ENCODE data around the gene HIVEP3. TPM values are rescaled to one million over a fixed set of nuclear protein-coding genes. Genes with fewer than 3 reads are reported as not detected.
A peak's percentile ranks its signal among the peaks of the same experiment; 100 is the strongest.

The HIVEP3 gene
- total RNA-seq, 3 donors from 2014 or later = 107 to 117 (median 114) TPM

DNA sequence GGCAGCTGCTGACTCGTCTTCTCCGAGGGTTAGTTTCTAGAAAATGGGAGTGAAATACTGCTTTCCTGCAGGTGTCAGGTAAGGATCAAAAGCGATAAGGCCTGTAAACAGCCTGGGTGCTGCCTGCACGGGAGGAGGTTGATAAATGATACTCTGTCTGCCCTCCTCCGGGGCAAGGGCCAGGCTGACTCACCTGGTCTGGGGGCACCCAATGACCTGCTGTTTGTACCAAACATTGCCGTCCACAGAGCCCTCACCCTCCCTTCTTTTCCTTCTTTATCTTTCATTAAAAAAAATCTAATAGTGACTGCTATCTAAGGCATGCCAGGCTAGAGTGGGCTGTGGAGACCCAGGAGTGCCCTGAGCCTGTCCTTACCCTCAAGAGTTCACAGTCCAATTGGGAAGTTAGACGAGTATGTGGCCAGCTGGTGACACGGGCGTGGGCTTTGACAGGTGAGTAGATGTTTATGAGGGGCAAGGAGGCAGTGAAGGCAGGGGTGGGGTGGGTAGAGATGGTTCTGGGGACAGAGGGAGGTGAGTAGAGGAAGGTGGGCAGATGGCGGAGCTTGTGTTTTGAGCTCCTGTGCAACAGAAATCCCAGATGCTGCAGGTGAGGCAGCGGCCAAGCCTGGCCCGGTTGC, 450.5 kb downstream of the HIVEP3 start:
- H3K9me3 Mint-ChIP-seq = no peaks in the 10 kb centered on the region
- H3K36me3 Mint-ChIP-seq (ENCODE audit: insufficient read depth) = no peaks in the 10 kb centered on the region
- H3K27me3 Mint-ChIP-seq (ENCODE audit: low read depth) = peaks cover 4% of the 10 kb centered on the region
- no peak for DNase-seq
- no peak overlapping the region for H3K4me3 Mint-ChIP-seq
- H3K4me1 Mint-ChIP-seq (ENCODE audit: low read depth) = no peaks in the 10 kb centered on the region
- ATAC-seq = no peak

DNA sequence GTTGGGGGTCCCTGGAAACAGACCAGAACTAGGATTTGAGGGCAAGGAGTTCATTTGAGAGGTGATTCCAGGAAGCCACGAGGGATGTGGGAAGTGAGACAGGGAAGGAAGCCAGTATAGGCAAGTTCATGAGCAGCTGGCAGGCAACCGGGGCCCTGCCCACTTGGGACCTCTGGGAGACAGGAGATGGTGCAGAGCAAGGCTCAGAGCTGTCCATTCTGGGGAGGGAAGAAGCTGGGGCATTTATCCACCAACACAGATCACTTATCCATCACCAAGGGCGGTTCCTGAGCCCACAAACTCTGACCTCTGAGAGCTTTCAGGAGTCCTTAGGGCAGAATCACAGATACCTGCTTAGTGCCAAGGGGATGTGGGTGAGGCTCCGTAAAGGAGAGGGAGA, 451.0 kb downstream of the HIVEP3 start:
- Mint-ChIP-seq H3K9me3 (no peaks in the 10 kb centered on the region), H3K36me3 (ENCODE audit: insufficient read depth) (no peaks in the 10 kb centered on the region), H3K27me3 (ENCODE audit: low read depth) (peaks cover 4% of the 10 kb centered on the region), H3K4me3 (no peak overlapping the region), H3K4me1 (ENCODE audit: low read depth) (no peaks in the 10 kb centered on the region)
- no peak for DNase-seq
- no peak for ATAC-seq

DNA sequence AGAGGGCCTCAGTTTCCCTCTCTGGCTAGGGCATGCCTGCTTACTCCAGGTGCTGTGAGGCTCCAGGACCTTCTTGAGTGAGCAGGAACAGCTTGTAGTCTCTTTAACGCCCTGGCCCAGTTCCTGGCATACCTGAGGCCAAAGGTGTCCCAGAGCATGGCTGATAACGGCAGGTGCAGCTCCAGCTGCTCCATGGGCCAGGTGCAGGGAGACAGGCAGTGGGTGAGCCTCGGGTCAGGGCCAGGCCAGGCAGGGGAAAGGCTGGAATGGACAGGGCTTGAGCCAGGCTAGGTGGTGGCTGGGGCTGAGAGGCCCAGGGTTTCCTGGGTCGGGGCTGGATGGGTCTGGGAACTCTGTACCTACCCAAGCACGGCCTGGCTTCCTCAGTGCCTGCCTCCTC, 452.6 kb downstream of the HIVEP3 start:
- ATAC-seq (no peak), DNase-seq (no peak)
- no peaks in the 10 kb centered on the region for H3K36me3 Mint-ChIP-seq (ENCODE audit: insufficient read depth)
- H3K27me3 Mint-ChIP-seq (ENCODE audit: low read depth) = peaks cover 4% of the 10 kb centered on the region
- no peaks in the 10 kb centered on the region for H3K9me3 Mint-ChIP-seq
- no peaks in the 10 kb centered on the region for H3K4me1 Mint-ChIP-seq (ENCODE audit: low read depth)
- H3K4me3 Mint-ChIP-seq = no peak overlapping the region

DNA sequence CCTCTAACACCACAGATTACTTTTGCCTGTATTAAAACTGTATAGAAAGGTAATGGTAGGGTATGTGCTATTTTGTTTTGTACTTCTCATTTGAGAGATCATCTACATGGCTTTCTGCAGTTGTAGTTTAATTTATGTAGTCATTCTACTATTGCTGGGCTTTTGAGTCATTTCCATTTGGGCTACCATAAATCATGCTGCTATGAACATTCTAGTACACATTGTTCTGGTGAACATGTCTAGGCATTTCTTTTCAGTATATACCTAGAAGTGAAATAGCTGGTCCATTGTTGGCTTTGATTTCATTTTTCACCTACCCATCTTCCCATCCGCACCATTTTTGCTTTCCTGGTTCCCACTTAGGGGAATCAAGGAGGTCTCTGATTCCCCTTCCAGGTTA, 453.0 kb downstream of the HIVEP3 start:
- Mint-ChIP-seq H3K27me3 (ENCODE audit: low read depth) (peaks cover 4% of the 10 kb centered on the region), H3K36me3 (ENCODE audit: insufficient read depth) (no peaks in the 10 kb centered on the region), H3K4me3 (no peak overlapping the region), H3K4me1 (ENCODE audit: low read depth) (no peaks in the 10 kb centered on the region), H3K9me3 (no peaks in the 10 kb centered on the region)
- no peak for ATAC-seq
- no peak for DNase-seq

DNA sequence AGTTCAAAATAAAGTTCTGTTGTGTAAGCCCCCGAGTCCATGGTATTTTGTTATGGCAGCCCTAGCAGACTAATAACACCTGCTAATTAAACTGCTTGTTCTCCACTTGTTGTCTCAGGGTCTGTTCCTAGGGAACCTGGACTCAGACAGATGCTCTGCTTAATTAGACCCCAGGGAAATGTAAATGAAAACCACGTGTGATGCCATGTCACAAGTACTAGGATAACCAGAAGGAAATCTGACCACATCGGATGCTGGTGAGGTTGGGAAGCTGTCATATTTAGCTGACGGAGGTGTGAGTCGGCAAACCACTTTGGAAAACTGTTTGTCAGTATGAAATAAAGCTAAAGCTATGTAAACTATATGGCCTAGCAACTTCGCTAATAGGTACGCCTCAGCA, 453.8 kb downstream of the HIVEP3 start:
- peaks cover 4% of the 10 kb centered on the region for H3K27me3 Mint-ChIP-seq (ENCODE audit: low read depth)

DNA sequence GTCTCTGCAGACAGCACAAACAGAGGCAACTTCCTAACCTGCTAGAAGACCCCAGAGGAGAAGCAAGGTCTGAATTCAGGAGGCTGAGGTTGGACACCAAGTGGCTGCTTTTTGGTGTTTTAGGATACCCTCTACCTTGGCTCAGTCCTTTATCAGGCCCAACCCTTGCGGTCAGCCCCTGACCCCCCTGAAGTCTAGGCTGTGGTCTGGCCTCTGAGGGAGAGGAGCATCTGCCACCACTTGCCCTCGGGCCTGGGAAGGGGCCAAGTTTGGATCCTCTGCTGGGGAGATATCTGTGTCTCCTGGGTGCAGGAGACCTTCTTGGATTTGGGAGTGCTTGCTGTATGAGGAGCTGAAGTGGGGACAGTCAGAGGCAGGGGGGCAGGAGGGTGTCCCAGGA, 455.2 kb downstream of the HIVEP3 start:
- DNase-seq (no peak), ATAC-seq (peak in 1 of 2 donors; percentile 18)
- Mint-ChIP-seq H3K27me3 (ENCODE audit: low read depth) (peaks cover 2% of the 10 kb centered on the region), H3K9me3 (no peaks in the 10 kb centered on the region), H3K4me3 (no peak overlapping the region), H3K36me3 (ENCODE audit: insufficient read depth) (no peaks in the 10 kb centered on the region), H3K4me1 (ENCODE audit: low read depth) (no peaks in the 10 kb centered on the region)

More for the DNA sequence above, 453.8 kb downstream of the HIVEP3 start:
- H3K4me1 Mint-ChIP-seq (ENCODE audit: low read depth) = no peaks in the 10 kb centered on the region
- no peaks in the 10 kb centered on the region for H3K36me3 Mint-ChIP-seq (ENCODE audit: insufficient read depth)
- no peak overlapping the region for H3K4me3 Mint-ChIP-seq
- DNase-seq (no peak), ATAC-seq (no peak)
- no peaks in the 10 kb centered on the region for H3K9me3 Mint-ChIP-seq

DNA sequence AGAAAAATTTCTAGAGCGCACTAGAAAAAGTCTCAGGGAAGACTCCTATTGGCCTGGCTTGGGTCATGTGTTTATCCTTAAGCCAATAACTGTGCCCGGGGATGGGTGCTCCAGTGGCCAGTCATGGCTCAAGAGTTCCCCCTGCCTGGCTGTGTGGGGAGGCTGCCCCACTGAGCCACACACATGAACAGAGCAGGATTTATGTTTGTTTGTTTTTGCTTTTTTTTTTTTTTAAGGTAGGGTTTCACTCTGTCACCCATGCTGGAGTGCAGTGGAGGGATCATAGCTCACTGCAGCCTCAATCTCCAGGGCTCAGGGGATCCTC, 456.1 kb downstream of the HIVEP3 start:
- ATAC-seq = no peak
- no peaks in the 10 kb centered on the region for H3K27me3 Mint-ChIP-seq (ENCODE audit: low read depth)
- DNase-seq = no peak
- no peaks in the 10 kb centered on the region for H3K9me3 Mint-ChIP-seq
- H3K36me3 Mint-ChIP-seq (ENCODE audit: insufficient read depth) = no peaks in the 10 kb centered on the region
- H3K4me3 Mint-ChIP-seq = no peak overlapping the region
- no peaks in the 10 kb centered on the region for H3K4me1 Mint-ChIP-seq (ENCODE audit: low read depth)

DNA sequence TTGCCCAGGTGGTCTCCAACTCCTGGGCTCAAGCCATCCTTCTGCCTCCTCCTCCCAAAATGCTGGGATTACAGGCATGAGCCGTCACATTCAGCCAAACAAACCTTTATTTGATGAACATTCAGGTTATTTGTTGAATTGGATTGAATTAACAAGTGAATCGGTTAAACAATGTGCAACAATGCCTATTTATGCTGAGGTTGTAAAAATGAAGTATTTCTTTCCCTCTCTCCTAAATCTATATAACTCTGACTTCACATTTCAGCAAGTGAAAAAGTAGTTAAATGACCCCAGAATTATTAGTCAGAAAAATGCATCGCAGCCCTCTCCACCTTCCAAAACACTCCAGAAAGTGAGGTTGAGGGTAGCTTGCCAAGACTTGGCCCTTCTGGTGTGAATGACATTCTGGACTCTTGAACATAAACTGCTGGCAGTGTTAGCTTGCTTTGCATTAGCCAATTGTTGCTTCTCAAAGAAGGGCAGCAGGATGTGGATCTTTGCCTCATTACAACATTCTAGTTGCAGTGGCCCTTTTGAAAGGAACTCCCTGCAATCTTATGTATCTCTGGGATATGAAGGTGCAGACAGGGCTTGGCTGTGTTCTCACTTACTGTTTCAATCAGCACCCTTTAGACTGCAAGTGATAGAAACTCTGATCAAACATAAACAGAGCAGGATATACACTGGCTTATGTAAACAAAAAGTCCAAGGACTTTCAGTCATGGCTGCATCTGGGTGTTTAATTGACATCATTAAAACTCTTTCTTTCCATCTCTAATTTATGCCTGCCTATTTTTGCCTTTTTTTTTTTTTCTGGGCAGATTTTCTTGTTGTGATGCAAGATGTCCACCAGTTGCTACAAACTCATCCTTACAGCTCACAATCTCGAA, 456.7 kb downstream of the HIVEP3 start:
- no peaks in the 10 kb centered on the region for H3K9me3 Mint-ChIP-seq
- H3K36me3 Mint-ChIP-seq (ENCODE audit: insufficient read depth) = no peaks in the 10 kb centered on the region
- DNase-seq (no peak), ATAC-seq (no peak)
- no peaks in the 10 kb centered on the region for H3K4me1 Mint-ChIP-seq (ENCODE audit: low read depth)
- no peaks in the 10 kb centered on the region for H3K27me3 Mint-ChIP-seq (ENCODE audit: low read depth)
- H3K4me3 Mint-ChIP-seq = no peak overlapping the region

DNA sequence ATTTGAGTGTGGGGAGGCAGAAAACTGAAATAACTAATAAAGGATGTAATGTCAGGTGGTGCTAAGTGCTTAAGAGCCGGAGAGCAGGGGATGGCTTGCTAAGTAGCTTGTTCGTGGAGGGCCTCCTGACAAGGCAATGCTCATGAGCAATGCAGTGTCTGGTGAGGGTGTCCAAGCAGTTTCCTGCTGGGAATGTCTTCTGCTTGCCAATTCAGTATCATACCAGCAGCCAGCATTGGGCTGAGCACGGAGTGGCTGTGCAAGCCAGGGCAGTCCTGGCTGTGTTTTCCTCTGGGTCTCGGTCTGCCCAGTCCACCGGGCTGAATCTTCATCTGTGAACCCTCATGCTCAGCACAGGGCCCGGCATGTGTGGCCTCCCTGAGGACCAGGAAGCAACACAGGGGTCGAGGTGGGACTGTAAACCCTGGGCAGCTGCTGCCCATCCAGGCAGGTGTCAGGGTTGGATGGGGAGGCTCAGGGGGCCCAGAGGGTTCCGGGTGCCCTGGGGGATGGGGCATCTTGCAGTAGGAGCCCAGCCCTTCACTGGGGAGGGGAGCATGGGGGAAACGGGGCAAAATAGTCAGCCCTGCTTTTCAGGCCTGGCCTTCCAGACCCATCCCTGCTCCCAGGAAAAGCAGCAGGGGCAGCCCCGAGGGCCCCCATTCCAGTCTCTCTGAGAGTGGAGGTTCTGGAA, 461.7 kb downstream of the HIVEP3 start:
- Mint-ChIP-seq H3K36me3 (ENCODE audit: insufficient read depth) (no peaks in the 10 kb centered on the region), H3K9me3 (no peaks in the 10 kb centered on the region), H3K27me3 (ENCODE audit: low read depth) (no peaks in the 10 kb centered on the region), H3K4me1 (ENCODE audit: low read depth) (no peaks in the 10 kb centered on the region), H3K4me3 (no peak overlapping the region)
- DNase-seq = no peak
- ATAC-seq = no peak

Other genes starting within 250 kb of the HIVEP3 start
- gene GUCA2B, start 234.5 kb upstream of the HIVEP3 start, total RNA-seq = not detected
- not detected for gene GUCA2A, start 245.8 kb upstream of the HIVEP3 start, total RNA-seq

Data from activated T-cell treated with anti-CD3 and anti-CD28 coated beads, Interleukin-2, amount 50 U/mL, for 4 hours (primary cell).